NB4 (cell line): ENCODE results near the gene VPREB3.

Source experiments
- CTCF ChIP-seq: IDR thresholded peaks from one replicate; pipeline ENCODE4 v1.5.1; 2012; ENCODE audit warnings: low read depth, low read length
- MAX ChIP-seq: IDR thresholded peaks from 2 replicates; pipeline ENCODE4 v1.6.1; 2011; ENCODE audit warnings: low read depth, low read length
- MYC ChIP-seq: IDR thresholded peaks from 2 replicates; pipeline ENCODE4 v1.6.1; 2011; ENCODE audit warnings: low read depth, low read length
- POLR2A ChIP-seq: IDR thresholded peaks from 2 replicates; pipeline ENCODE4 v1.6.1; 2011; ENCODE audit warnings: mild to moderate bottlenecking; ENCODE audit not compliant: insufficient read length; ENCODE audit errors: extremely low read depth

GRCh38 chr22:23750714-23751440, 3.3 kb downstream of the VPREB3 start, which contains the start of gene ZNF70:
- TF ChIP-seq CTCF (peak; percentile 25), POLR2A (peak; percentile 37), MAX (no peak), MYC (no peak; the same call in 1 of the 2 replicates)
